ENCODE data around the gene LRIT2.
"Not testable (repeated sequence)": the region's sequence is repeated elsewhere in the genome, so short reads cannot be mapped to it uniquely, and the experiment has no call there.

LRIT2 gene

GRCh38 chr10:84184517-84184916 lies 40.8 kb downstream of the LRIT2 start:
- DNase-seq (ENCODE audit: low spot score): no peak
- TF ChIP-seq, protein P1, sequence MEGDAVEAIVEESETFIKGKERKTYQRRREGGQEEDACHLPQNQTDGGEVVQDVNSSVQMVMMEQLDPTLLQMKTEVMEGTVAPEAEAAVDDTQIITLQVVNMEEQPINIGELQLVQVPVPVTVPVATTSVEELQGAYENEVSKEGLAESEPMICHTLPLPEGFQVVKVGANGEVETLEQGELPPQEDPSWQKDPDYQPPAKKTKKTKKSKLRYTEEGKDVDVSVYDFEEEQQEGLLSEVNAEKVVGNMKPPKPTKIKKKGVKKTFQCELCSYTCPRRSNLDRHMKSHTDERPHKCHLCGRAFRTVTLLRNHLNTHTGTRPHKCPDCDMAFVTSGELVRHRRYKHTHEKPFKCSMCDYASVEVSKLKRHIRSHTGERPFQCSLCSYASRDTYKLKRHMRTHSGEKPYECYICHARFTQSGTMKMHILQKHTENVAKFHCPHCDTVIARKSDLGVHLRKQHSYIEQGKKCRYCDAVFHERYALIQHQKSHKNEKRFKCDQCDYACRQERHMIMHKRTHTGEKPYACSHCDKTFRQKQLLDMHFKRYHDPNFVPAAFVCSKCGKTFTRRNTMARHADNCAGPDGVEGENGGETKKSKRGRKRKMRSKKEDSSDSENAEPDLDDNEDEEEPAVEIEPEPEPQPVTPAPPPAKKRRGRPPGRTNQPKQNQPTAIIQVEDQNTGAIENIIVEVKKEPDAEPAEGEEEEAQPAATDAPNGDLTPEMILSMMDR (IDR thresholded peaks at IDR 0.05; ENCODE audit: borderline replicate concordance, control extremely low read depth, extremely low read depth, insufficient read depth, missing control alignments): no peak
- in situ Hi-C loops (cut with MboI; ENCODE audit: low sequenced_read_pairs, unreplicated experiment): no loop called here

DNA sequence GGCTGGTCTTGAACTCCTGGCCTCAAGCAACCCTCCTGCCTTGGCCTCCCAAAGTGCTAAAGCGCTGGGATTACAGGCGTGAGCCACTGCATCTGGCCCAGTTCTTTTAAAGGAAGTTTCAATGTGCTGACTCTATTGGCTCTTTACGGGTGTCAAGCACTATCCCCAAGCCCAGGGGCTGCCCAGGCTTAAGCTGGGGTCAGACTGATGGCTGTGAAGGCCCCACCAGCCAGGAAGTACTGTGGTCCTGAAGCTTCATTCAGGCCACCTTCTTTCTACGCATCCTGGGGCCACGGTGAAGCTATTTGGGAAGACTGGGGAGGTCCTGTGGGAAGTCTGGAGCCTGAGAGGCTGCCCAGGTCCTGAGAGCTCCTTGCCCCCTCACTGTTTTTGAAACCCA lies 43.7 kb downstream of the LRIT2 start:
- no peak for DNase-seq (ENCODE audit: low spot score)
- TF ChIP-seq, protein P1 (IDR thresholded peaks at IDR 0.05; ENCODE audit: borderline replicate concordance, control extremely low read depth, extremely low read depth, insufficient read depth, missing control alignments): no peak
- in situ Hi-C loops (cut with MboI; ENCODE audit: low sequenced_read_pairs, unreplicated experiment): no loop called here

DNA sequence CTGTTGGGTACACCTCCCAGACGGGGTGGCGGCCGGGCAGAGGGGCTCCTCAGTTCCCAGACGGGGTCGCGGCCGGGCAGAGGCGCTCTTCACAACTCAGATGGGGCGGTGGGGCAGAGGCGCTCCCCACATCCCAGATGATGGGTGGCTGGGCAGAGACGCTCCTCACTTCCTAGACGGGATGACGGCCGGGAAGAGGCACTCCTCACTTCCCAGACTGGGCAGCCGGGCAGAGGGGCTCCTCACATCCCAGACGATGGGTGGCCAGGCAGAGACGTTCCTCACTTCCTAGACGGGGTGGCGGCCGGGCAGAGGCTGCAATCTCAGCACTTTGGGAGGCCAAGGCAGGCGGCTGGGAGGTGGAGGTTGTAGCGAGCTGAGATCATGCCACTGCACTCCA lies 45.0 kb downstream of the LRIT2 start:
- DNase-seq (ENCODE audit: low spot score); in situ Hi-C loops (cut with MboI; ENCODE audit: low sequenced_read_pairs, unreplicated experiment): not testable (repeated sequence)

- in situ Hi-C loops (cut with MboI; ENCODE audit: low sequenced_read_pairs, unreplicated experiment): no loop called here
- TF ChIP-seq, protein P1 (IDR thresholded peaks at IDR 0.05; ENCODE audit: borderline replicate concordance, control extremely low read depth, extremely low read depth, insufficient read depth, missing control alignments): no peak
- peak; percentile 66 for DNase-seq (ENCODE audit: low spot score)
These were observed 46.2 kb downstream of the LRIT2 start for GRCh38 chr10:84179059-84179710.

DNA sequence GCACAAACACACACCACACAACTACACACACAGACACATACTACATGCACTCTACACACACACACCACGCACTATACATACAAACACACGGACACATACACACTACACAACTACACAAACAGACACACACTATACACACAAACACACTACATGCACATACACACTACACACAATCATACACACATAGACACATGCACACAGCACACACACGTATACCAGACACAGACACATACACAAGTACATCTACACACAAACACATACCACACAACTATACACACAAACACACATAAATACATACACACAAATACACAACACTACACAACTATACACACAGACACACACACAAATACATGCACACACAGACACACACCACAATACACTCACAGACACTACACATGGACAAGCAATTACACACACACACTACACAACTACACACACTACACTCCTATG lies 47.2 kb downstream of the LRIT2 start:
- TF ChIP-seq, protein P1 (IDR thresholded peaks at IDR 0.05; ENCODE audit: borderline replicate concordance, control extremely low read depth, extremely low read depth, insufficient read depth, missing control alignments): no peak
- in situ Hi-C loops (cut with MboI; ENCODE audit: low sequenced_read_pairs, unreplicated experiment): no loop called here
- no peak for DNase-seq (ENCODE audit: low spot score)

- TF ChIP-seq, protein P1 (IDR thresholded peaks at IDR 0.05; ENCODE audit: borderline replicate concordance, control extremely low read depth, extremely low read depth, insufficient read depth, missing control alignments): no peak
- peak; percentile 64 for DNase-seq (ENCODE audit: low spot score)
- in situ Hi-C loops (cut with MboI; ENCODE audit: low sequenced_read_pairs, unreplicated experiment): no loop called here
These were observed 47.7 kb downstream of the LRIT2 start for GRCh38 chr10:84177541-84178141.

DNA sequence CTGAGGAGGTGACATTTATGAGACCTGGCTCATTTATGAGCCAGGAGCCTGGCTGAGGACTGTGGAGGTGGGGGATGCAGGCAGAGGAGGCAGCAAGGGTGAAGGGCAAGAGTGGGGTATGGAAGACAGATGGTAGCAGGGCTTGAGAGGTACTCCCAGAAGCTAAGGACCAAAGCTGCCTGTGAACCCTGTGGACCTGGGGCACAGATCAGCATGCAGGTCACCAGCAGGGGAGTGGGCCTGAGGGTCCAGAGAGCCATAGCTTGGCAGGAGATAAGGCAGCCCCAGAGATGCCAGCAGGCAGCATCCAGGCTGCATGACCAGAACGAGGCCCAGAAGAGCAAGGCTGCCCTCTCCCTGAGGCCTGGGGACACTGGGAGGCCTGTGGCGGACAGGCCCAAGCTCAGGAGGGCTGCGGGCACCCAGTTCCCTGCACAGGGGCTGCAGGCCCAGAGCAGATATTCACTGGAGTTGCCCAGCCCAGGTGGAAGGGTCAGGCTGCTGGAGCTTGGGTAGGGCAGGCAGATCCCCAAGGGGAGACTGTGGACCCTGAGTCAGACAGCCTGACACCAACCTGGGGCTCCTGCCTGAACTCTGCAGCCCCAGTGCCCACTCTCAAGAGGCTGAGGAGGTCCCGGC lies 48.4 kb downstream of the LRIT2 start:
- TF ChIP-seq, protein P1 (IDR thresholded peaks at IDR 0.05; ENCODE audit: borderline replicate concordance, control extremely low read depth, extremely low read depth, insufficient read depth, missing control alignments): no peak
- DNase-seq (ENCODE audit: low spot score): peak; percentile 32
- in situ Hi-C loops (cut with MboI; ENCODE audit: low sequenced_read_pairs, unreplicated experiment): no loop called here

Data from GM13976 (cell line).